ENCODE data around the gene TMEM51. TPM values are rescaled to one million over a fixed set of nuclear protein-coding genes. Genes with fewer than 3 reads are reported as not detected.
A peak's percentile ranks its signal among the peaks of the same experiment; 100 is the strongest.

Gene TMEM51
- total RNA-seq, 1 donor from 2014 or later, result not detected

- no peak for TF ChIP-seq CTCF (IDR thresholded peaks at IDR 0.05)
- DNase-seq (ENCODE audit: low spot score in 2 of 2), result no peak
- Histone ChIP-seq H3K27me3 (no peaks in the 10 kb centered on the region), H3K27ac (peak overlapping the region in 1 of 2 donors; percentile 40), H3K36me3 (no peaks in the 10 kb centered on the region), H3K9me3 (no peaks in the 10 kb centered on the region), H3K4me3 (no peak overlapping the region), H3K4me1 (no peaks in the 10 kb centered on the region)
- intact Hi-C loops (cut with DNase I), result no loop called here
These were observed 108.4 kb downstream of the TMEM51 start for GRCh38 chr1:15262003-15262377.

GRCh38 chr1:15262706-15263105 is 109.2 kb downstream of the TMEM51 start:
- Histone ChIP-seq H3K27me3 (no peaks in the 10 kb centered on the region), H3K27ac (no peak overlapping the region), H3K4me1 (no peaks in the 10 kb centered on the region), H3K9me3 (no peaks in the 10 kb centered on the region), H3K36me3 (no peaks in the 10 kb centered on the region), H3K4me3 (no peak overlapping the region)
- intact Hi-C loops (cut with DNase I), result no loop called here
- DNase-seq (ENCODE audit: low spot score in 2 of 2), result no peak
- no peak for TF ChIP-seq CTCF (IDR thresholded peaks at IDR 0.05)

GRCh38 chr1:15264769-15265168 is 111.2 kb downstream of the TMEM51 start:
- no peak overlapping the region for H3K27ac ChIP-seq
- no peaks in the 10 kb centered on the region for H3K9me3 ChIP-seq
- no peak for TF ChIP-seq CTCF (IDR thresholded peaks at IDR 0.05)

More at GRCh38 chr1:15264769-15265168, 111.2 kb downstream of the TMEM51 start:
- Histone ChIP-seq H3K4me1 (no peaks in the 10 kb centered on the region), H3K27me3 (no peaks in the 10 kb centered on the region), H3K4me3 (no peak overlapping the region), H3K36me3 (no peaks in the 10 kb centered on the region)
- intact Hi-C loops (cut with DNase I), result no loop called here
- no peak for DNase-seq (ENCODE audit: low spot score in 2 of 2)

Other genes with a start within 250 kb of the TMEM51 start
- not detected for gene FHAD1, start 93.5 kb downstream of the TMEM51 start, total RNA-seq